Activated CD4-positive, CD25-positive, alpha-beta regulatory T cell treated with anti-CD3 and anti-CD28 coated beads, Interleukin-2, amount 50 U/mL, for 24 hours (primary cell): ENCODE data around the gene TAL2.

Experiments used
- ATAC-seq, 2 donors: fragments of 150-1000 bp; cut with Tn5 transposase; one replicate each; pipeline ENCODE4 v1.10.0; 2021; ENCODE audit warnings: mild to moderate bottlenecking in 1 of 2, moderate library complexity in 1 of 2

The TAL2 gene

DNA sequence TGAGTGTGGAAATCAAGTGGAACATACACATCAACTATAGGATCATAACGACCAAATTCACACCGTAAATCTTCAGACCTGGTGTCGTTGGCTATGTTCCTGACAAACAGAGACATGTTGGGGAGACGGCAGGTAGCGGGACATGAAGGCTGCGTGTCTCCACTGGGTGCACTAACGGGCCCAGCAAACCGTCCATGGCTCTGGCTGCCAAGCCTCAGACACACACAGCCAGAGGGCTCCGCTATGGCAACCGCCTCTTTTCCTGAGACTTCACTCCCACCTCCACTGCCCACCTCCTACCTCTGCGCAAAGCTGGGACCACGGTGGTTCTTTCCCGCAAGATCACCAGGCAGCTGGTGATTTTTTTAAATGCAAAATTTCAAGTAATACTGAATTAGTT, 48.4 kb downstream of the TAL2 start:
- ATAC-seq = no peak

DNA sequence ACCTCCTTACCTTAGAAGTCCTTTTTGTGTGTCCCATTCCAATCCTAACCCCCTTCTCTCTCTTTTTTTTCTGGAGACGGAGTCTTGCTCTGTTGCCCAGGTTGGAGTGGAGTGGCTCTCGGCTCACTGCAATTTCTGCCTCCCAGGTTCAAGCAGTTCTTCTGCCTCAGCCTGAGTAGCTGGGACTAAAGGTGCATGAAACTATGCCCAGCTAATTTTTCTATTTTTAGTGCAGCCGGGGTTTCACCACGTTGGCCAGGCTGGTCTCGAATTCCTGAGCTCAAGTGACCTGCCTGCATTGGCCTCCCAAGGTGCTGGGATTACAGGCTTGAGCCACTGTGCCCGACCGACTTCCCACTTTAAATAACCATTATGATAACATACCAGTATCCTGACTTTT, 49.6 kb downstream of the TAL2 start:
- no peak for ATAC-seq

DNA sequence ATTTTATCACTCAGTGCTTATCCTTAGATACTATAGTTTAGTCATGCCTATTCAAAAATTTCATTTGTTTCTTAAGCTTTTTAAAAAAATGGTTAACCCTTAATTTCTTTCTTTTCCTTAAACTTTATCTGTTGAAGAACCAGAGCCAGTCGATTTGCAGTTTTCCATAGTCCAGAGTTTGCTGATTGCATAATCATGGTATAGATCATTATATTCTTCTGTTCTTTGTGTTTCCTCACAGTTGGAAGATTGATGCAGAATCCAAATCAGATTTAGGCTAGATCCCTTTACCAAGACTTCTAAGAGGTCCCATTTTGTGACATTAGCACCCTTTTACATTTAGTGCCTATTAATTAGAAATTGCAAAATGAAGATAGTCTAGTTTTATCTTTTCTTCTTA, 50.0 kb downstream of the TAL2 start:
- no peak for ATAC-seq
